ENCODE data around the gene NEURL1. TPM values are rescaled to one million over a fixed set of nuclear protein-coding genes. Genes with fewer than 3 reads are reported as not detected.

The NEURL1 gene
- total RNA-seq, 1 donor from 2014 or later: 0.93 TPM

DNA sequence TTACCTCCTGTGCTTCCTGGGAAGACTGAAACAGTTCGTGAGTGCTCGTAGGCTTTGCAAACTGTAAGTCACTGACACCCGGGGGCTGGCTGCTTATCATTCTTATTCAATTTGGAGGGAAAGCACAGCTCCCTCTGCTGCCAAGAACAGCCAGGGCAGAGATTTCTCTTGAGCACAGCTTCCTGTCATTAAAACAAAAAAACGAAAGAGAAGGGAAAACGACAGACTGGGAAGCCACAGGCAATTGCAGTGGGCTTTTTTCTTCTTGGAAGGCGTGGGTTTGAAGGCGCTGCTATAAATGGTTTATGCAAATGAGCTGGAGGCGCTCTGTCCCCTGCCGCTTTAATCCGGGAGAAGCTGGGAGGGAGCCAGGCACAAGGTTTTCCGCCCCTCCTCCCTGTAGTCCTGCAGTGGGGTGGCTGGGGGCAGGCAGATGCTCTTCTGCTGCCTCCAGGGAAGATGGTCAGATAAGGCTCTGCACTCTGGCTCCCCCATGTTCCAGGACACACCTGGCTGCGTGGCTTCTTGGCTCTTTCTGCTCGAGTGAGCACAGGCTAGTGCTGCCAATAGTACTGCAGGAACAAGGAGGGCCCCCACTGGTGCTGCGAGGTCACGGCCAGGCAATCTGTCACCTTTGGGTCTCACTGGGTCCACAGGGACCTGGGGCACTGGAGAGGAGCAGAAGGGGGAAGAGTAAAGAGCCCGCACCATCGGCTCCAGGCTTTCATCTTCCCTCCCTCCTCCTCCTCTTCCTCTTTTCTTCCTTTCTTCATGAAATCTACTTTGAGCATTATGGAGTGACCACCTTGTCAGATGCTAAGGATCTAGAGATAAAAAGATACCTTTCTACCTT lies 49.5 kb downstream of the NEURL1 start:
- POLR2A ChIA-PET: no interaction called here

DNA sequence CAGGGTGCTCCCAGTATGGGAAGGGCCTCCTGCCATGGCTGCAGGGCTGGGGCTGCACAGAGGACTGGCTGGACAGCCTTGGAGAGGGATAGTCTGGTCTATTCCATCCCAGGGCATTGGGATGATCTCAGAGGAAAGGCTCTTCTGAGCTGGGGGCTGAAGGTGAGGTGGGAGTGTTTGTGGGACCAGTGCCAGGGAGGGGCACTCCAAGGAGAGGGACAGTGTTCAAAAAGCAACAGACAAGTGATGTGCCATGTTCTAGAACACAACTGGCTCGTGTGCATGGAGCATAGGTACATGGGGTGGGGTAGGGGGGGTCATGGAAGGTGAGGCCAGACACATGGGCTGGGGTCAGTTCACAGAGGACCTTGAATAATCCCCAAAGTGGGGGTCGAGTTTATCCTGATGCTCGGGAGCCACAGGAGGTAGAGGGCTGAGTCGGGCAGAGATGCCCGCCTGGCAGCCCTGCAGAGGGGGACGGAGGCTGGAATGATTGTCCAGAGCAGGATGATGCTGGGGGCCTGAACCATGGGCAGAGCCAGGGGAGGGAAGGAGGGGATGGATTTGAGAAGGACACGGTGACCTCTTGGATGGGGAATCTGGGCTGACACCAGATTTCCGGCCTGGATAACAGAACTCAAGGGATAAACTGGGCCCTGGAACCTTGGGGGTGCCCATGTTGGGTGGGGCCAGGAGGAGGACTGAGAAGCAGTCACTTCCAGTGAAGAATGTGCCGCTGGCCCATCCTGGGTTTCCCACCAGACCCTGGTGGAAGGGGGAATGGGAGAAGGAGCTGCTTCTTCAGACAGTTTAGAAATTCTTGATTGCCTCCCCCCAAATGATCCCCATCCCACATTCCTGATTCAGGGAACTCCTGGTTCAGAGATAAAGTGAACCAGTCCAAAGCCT lies 50.4 kb downstream of the NEURL1 start:
- Mint-ChIP-seq H3K27ac (no peak overlapping the region), H3K4me1 (peaks cover 24% of the 10 kb centered on the region), H3K27me3 (peaks cover 13% of the 10 kb centered on the region), H3K9me3 (no peaks in the 10 kb centered on the region), H3K4me3 (peak overlapping the region; percentile 80), H3K36me3 (ENCODE audit: low read depth) (no peaks in the 10 kb centered on the region)
- ChIA-PET CTCF (no interaction called here), POLR2A (no interaction called here)
- TF ChIP-seq, protein P1, sequence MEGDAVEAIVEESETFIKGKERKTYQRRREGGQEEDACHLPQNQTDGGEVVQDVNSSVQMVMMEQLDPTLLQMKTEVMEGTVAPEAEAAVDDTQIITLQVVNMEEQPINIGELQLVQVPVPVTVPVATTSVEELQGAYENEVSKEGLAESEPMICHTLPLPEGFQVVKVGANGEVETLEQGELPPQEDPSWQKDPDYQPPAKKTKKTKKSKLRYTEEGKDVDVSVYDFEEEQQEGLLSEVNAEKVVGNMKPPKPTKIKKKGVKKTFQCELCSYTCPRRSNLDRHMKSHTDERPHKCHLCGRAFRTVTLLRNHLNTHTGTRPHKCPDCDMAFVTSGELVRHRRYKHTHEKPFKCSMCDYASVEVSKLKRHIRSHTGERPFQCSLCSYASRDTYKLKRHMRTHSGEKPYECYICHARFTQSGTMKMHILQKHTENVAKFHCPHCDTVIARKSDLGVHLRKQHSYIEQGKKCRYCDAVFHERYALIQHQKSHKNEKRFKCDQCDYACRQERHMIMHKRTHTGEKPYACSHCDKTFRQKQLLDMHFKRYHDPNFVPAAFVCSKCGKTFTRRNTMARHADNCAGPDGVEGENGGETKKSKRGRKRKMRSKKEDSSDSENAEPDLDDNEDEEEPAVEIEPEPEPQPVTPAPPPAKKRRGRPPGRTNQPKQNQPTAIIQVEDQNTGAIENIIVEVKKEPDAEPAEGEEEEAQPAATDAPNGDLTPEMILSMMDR (IDR thresholded peaks at IDR 0.05): no peak
- intact Hi-C loops (cut with micrococcal nuclease): no loop called here
- ATAC-seq (ENCODE audit: low read depth) (no peak), DNase-seq (no peak)

More for the DNA sequence above, 49.5 kb downstream of the NEURL1 start:
- no peaks in the 10 kb centered on the region for H3K9me3 Mint-ChIP-seq
- peak overlapping the region; percentile 80 for H3K4me3 Mint-ChIP-seq
- H3K27ac Mint-ChIP-seq: no peak overlapping the region
- no peaks in the 10 kb centered on the region for H3K36me3 Mint-ChIP-seq (ENCODE audit: low read depth)
- peaks cover 13% of the 10 kb centered on the region for H3K27me3 Mint-ChIP-seq
- intact Hi-C loops (cut with micrococcal nuclease): no loop called here
- CTCF ChIA-PET: interaction anchor here (0.8 to 1.2 kb wide), 2 partner anchors 126 to 127 kb away, joined by 3 to 4 read pairs; no protein-coding TSS in a partner anchor
- peaks cover 22% of the 10 kb centered on the region for H3K4me1 Mint-ChIP-seq
- TF ChIP-seq, protein P1 (IDR thresholded peaks at IDR 0.05): no peak
- peak; percentile 34 for ATAC-seq (ENCODE audit: low read depth)
- no peak for DNase-seq

DNA sequence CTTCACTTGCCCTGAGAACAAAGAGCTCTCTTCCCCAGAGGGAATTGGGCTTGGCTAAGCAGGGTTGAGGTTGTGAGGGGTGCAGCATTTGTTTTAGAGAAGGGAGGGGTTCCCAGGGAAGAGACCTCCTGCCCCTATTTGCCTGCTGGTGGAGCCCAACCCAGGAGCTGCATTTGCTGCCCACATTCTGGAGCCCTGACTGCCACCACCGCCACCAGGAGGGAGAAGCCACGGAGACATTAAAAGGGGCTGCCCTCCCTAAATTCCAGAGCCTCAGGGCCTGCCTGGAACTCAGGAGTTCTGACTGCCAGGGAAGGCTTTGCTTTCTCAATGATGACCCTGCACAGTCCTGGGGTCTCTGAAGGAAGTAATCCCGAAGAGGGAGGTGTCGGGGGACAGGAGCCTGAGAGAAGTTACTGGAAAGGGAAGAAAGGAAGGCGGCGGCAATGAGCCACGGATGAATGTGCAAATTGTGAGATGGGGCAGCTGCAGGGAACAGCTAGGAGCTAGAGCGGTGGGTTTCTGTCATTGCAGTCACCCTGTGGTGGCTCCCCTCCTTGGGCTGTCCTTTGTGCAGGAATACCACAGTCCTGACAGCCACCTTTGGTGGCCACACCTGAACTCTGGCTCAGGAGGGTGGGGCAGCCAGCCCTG lies 51.3 kb downstream of the NEURL1 start:
- DNase-seq (no peak), ATAC-seq (ENCODE audit: low read depth) (no peak)
- Mint-ChIP-seq H3K27me3 (peaks cover 14% of the 10 kb centered on the region), H3K9me3 (no peaks in the 10 kb centered on the region), H3K36me3 (ENCODE audit: low read depth) (no peaks in the 10 kb centered on the region), H3K27ac (no peak overlapping the region), H3K4me3 (no peak overlapping the region), H3K4me1 (peaks cover 26% of the 10 kb centered on the region)
- ChIA-PET CTCF (no interaction called here), POLR2A (no interaction called here)
- TF ChIP-seq, protein P1 (IDR thresholded peaks at IDR 0.05): no peak
- intact Hi-C loops (cut with micrococcal nuclease): no loop called here

DNA sequence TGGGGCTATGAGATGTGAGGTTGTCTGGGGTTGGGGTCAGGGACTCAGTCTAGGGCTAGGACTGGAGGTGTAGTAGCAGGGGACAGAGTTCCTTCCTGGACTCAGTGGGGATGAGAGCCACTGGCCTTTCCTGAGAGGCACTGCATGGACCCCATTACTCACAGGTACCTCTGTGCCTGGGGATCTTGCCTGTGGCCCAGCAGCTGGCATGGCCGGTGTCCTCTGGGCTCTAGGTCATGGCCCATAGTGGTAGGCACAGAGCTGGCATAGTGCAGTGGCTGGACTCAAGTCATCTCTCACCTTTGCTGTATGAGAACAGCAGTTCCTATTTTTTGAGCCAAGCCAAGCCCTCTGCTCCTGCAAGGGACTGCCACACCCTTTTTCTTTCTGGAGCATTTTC lies 51.9 kb downstream of the NEURL1 start:
- CTCF ChIA-PET: no interaction called here
- no peak for DNase-seq
- H3K27ac Mint-ChIP-seq: no peak overlapping the region
- POLR2A ChIA-PET: no interaction called here
- TF ChIP-seq, protein P1 (IDR thresholded peaks at IDR 0.05): no peak
- H3K36me3 Mint-ChIP-seq (ENCODE audit: low read depth): no peaks in the 10 kb centered on the region
- H3K4me3 Mint-ChIP-seq: no peak overlapping the region
- ATAC-seq (ENCODE audit: low read depth): no peak
- peaks cover 14% of the 10 kb centered on the region for H3K27me3 Mint-ChIP-seq
- intact Hi-C loops (cut with micrococcal nuclease): no loop called here
- peaks cover 26% of the 10 kb centered on the region for H3K4me1 Mint-ChIP-seq
- H3K9me3 Mint-ChIP-seq: peaks cover 3% of the 10 kb centered on the region
